Activated CD4-positive, alpha-beta T cell treated with anti-CD3 and anti-CD28 coated beads, Interleukin-2, amount 10 ng/mL, durations not matched to agents 7 days and 5 days (primary cell): ENCODE data around the gene EYS. TPM values are rescaled to one million over a fixed set of nuclear protein-coding genes. Genes with fewer than 3 reads are reported as not detected.

Experiments used
- CTCF ChIA-PET: fragments of 350-600 bp; sonication (Branson Sonifier 250); formaldehyde crosslinking; loops from one replicate; lab custom pipeline; 2021; ENCODE audit warnings: antibody characterized with exemption; lab: Charles Lee
- POLR2A ChIA-PET: fragments of 350-600 bp; sonication (Branson Sonifier 250); formaldehyde crosslinking; loops from one replicate; lab custom pipeline; 2021; ENCODE audit warnings: antibody characterized with exemption; lab: Charles Lee
- DNase-seq: peaks from one replicate; pipeline ENCODE4 v3.0.0-alpha.2; 2020
- H3K27ac Mint-ChIP-seq: one replicate; pipeline ENCODE4 v1.8.0; 2021; ENCODE audit warnings: mild to moderate bottlenecking, moderate library complexity, mixed read lengths
- H3K27me3 Mint-ChIP-seq: one replicate; pipeline ENCODE4 v1.8.0; 2021; ENCODE audit warnings: mixed read lengths
- H3K36me3 Mint-ChIP-seq: one replicate; pipeline ENCODE4 v1.8.0; 2021; ENCODE audit warnings: low read depth, mixed read lengths
- H3K4me1 Mint-ChIP-seq: one replicate; pipeline ENCODE4 v1.8.0; 2021; ENCODE audit warnings: mixed read lengths
- H3K4me3 Mint-ChIP-seq: one replicate; pipeline ENCODE4 v1.8.0; 2021; ENCODE audit warnings: mild to moderate bottlenecking, moderate library complexity, mixed read lengths
- H3K9me3 Mint-ChIP-seq: one replicate; pipeline ENCODE4 v1.8.0; 2021; ENCODE audit warnings: mixed read lengths
- total RNA-seq, 2 experiments: library from RNA; stranded (reverse); gene quantifications; one replicate each; pipeline ENCODE4 v1.2.3, GENCODE V29; 2021

Gene EYS
- total RNA-seq, 2 experiments from 2014 or later = not detected

GRCh38 chr6:63928613-63929012 is 1778.4 kb downstream of the EYS start:
- Mint-ChIP-seq H3K9me3 (no peaks in the 10 kb centered on the region), H3K4me1 (no peaks in the 10 kb centered on the region), H3K36me3 (no peaks in the 10 kb centered on the region), H3K27ac (no peak overlapping the region), H3K4me3 (no peak overlapping the region), H3K27me3 (no peaks in the 10 kb centered on the region)
- POLR2A ChIA-PET = no interaction called here
- DNase-seq = no peak
- CTCF ChIA-PET = no interaction called here

GRCh38 chr6:63926950-63927927 is 1779.8 kb downstream of the EYS start:
- ChIA-PET POLR2A (no interaction called here), CTCF (no interaction called here)
- H3K36me3 Mint-ChIP-seq = no peaks in the 10 kb centered on the region
- no peak for DNase-seq
- no peaks in the 10 kb centered on the region for H3K27me3 Mint-ChIP-seq
- no peak overlapping the region for H3K4me3 Mint-ChIP-seq
- H3K27ac Mint-ChIP-seq = no peak overlapping the region
- no peaks in the 10 kb centered on the region for H3K9me3 Mint-ChIP-seq
- no peaks in the 10 kb centered on the region for H3K4me1 Mint-ChIP-seq

DNA sequence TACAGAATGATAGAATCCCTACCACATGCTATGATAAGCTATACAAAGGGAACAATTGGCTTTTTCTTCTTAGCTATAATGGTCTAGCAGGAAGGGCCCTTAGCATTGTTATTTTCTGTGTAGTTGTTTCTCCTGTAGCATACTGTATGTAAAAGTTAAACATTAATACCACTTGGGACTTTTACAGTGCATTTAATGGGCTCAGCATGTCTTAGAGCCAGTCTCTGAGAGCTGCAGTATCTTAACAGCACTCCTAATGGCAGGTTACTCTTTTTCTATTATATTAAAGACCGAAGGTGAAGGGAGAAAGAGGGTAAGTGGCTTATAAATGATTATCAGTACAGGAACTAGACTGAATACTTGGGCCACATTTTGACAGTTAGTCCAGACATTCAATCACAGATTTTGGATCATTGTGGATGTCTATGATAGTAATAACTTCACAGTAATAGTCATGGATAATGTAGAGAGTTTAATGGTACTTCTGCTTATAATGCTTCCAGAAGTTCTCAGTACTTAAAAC is 1780.7 kb downstream of the EYS start:
- ChIA-PET POLR2A (no interaction called here), CTCF (no interaction called here)
- no peak overlapping the region for H3K4me3 Mint-ChIP-seq
- no peaks in the 10 kb centered on the region for H3K4me1 Mint-ChIP-seq
- no peak overlapping the region for H3K27ac Mint-ChIP-seq
- H3K27me3 Mint-ChIP-seq = no peaks in the 10 kb centered on the region
- no peaks in the 10 kb centered on the region for H3K36me3 Mint-ChIP-seq
- no peak for DNase-seq
- H3K9me3 Mint-ChIP-seq = no peaks in the 10 kb centered on the region

DNA sequence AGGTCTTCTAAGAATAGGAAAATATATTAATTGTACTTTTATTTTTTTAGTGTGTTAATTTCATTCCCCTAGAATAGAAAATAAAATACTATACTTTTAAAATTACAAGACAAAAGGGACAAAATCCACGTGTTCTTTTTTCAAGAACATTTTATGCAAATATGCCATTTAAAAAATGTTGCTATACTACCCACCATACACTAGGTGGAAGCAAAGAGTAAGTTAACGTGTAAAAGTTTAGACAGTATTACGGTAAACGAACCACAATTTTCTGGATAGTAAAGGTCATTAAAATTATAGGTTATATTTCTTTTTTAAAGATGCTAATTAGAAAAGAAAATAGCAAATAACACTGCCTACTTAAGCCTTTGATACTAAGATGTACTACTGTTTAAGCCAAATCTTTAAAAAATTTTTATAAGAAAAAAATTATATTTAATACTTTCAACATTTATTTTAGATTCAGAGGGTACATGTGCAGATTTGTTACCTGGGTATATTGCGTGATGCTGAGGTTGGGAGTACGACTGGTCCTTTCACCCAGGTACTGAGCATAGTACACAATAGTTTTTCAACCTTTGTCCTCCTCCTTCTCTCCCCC is 1783.8 kb downstream of the EYS start:
- Mint-ChIP-seq H3K27me3 (no peaks in the 10 kb centered on the region), H3K9me3 (no peaks in the 10 kb centered on the region), H3K4me3 (no peak overlapping the region), H3K4me1 (no peaks in the 10 kb centered on the region), H3K36me3 (no peaks in the 10 kb centered on the region), H3K27ac (no peak overlapping the region)
- no peak for DNase-seq
- ChIA-PET POLR2A (no interaction called here), CTCF (no interaction called here)

GRCh38 chr6:63919556-63920110 is 1787.4 kb downstream of the EYS start:
- Mint-ChIP-seq H3K27ac (no peak overlapping the region), H3K36me3 (no peaks in the 10 kb centered on the region), H3K4me1 (no peaks in the 10 kb centered on the region), H3K27me3 (no peaks in the 10 kb centered on the region), H3K9me3 (no peaks in the 10 kb centered on the region), H3K4me3 (no peak overlapping the region)
- DNase-seq = no peak
- ChIA-PET CTCF (no interaction called here), POLR2A (no interaction called here)

DNA sequence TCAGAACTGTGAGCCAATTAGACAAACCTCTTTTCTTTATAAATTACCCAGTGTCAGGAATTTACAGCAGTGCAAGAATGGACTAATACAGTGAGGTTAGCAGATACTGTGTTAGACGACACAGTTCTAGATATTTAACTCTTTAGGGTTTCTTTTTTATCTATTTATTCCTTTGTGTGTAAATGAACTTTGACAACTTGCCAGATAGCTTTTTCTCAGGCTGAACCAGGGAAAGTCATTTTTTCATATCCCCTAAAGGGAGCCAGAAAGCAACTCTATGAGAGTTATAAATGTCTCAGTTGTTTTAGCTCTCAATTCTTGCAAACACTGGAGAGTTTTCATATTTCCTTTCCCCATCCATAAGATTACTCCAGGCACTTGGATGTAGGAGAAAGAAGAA is 1794.1 kb downstream of the EYS start:
- Mint-ChIP-seq H3K4me1 (no peaks in the 10 kb centered on the region), H3K36me3 (no peaks in the 10 kb centered on the region), H3K4me3 (no peak overlapping the region), H3K27me3 (no peaks in the 10 kb centered on the region), H3K9me3 (no peaks in the 10 kb centered on the region), H3K27ac (no peak overlapping the region)
- DNase-seq = no peak
- POLR2A ChIA-PET = no interaction called here
- CTCF ChIA-PET = no interaction called here

- ChIA-PET CTCF (no interaction called here), POLR2A (no interaction called here)
- DNase-seq = no peak
- Mint-ChIP-seq H3K4me1 (no peaks in the 10 kb centered on the region), H3K4me3 (no peak overlapping the region), H3K27ac (no peak overlapping the region), H3K36me3 (no peaks in the 10 kb centered on the region), H3K9me3 (no peaks in the 10 kb centered on the region), H3K27me3 (no peaks in the 10 kb centered on the region)
These were observed 1796.0 kb downstream of the EYS start for GRCh38 chr6:63910863-63911551.

GRCh38 chr6:63904650-63905248 is 1802.3 kb downstream of the EYS start:
- POLR2A ChIA-PET = no interaction called here
- Mint-ChIP-seq H3K27ac (no peak overlapping the region), H3K4me3 (no peak overlapping the region), H3K27me3 (no peaks in the 10 kb centered on the region), H3K9me3 (no peaks in the 10 kb centered on the region), H3K36me3 (no peaks in the 10 kb centered on the region), H3K4me1 (peaks cover 3% of the 10 kb centered on the region)
- CTCF ChIA-PET = no interaction called here
- no peak for DNase-seq

DNA sequence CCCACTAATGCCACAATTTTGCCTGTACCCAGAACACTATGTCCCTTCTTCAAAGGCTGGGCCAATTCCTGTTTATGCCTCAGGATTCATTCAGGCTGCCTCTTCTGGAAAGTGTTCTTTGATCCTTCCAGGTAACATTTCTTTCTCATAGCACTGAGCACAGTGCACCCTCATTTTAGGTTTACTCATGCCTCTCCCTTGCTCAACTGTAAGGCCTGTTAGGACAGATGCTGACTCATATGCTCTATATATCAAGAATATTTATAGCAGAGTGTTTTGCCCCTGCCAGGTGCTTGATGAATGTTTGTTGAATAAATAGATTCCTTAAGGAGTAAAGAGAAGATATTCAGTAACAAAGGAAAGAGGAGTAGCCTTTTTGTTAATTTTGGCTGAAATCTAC is 1807.5 kb downstream of the EYS start:
- no peak overlapping the region for H3K4me3 Mint-ChIP-seq
- H3K4me1 Mint-ChIP-seq = no peaks in the 10 kb centered on the region
- no peak for DNase-seq
- ChIA-PET CTCF (interaction anchor here (1.1 kb wide), 1 partner anchor 85 kb away, joined by 3 read pairs; no protein-coding TSS in a partner anchor), POLR2A (no interaction called here)
- H3K36me3 Mint-ChIP-seq = no peaks in the 10 kb centered on the region
- no peak overlapping the region for H3K27ac Mint-ChIP-seq
- no peaks in the 10 kb centered on the region for H3K27me3 Mint-ChIP-seq
- no peaks in the 10 kb centered on the region for H3K9me3 Mint-ChIP-seq

DNA sequence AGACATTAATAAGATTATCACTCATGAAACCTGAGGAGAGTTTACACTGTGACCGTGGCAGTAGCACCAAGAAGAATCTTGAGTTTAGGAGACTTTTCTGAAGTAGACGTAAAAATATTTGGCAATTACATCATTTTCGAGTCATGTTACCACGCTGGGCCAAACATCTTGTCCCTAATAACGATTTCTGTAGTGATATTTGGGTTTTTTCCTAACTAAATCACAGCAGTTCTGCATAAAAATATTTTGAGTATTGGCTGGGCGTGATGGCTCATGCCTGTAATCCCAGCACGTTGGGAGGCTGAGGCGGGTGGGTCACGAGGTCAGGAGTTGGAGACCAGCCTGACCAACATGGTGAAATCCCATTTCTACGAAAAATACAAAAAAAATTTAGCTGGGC is 1809.1 kb downstream of the EYS start:
- Mint-ChIP-seq H3K9me3 (no peaks in the 10 kb centered on the region), H3K27me3 (no peaks in the 10 kb centered on the region), H3K4me3 (no peak overlapping the region), H3K36me3 (no peaks in the 10 kb centered on the region), H3K27ac (no peak overlapping the region), H3K4me1 (no peaks in the 10 kb centered on the region)
- ChIA-PET POLR2A (no interaction called here), CTCF (no interaction called here)
- DNase-seq = no peak

GRCh38 chr6:63897459-63897858 is 1809.6 kb downstream of the EYS start:
- Mint-ChIP-seq H3K9me3 (no peaks in the 10 kb centered on the region), H3K27me3 (no peaks in the 10 kb centered on the region), H3K36me3 (no peaks in the 10 kb centered on the region), H3K4me1 (no peaks in the 10 kb centered on the region), H3K27ac (no peak overlapping the region), H3K4me3 (no peak overlapping the region)
- CTCF ChIA-PET = no interaction called here
- DNase-seq = no peak
- POLR2A ChIA-PET = no interaction called here

DNA sequence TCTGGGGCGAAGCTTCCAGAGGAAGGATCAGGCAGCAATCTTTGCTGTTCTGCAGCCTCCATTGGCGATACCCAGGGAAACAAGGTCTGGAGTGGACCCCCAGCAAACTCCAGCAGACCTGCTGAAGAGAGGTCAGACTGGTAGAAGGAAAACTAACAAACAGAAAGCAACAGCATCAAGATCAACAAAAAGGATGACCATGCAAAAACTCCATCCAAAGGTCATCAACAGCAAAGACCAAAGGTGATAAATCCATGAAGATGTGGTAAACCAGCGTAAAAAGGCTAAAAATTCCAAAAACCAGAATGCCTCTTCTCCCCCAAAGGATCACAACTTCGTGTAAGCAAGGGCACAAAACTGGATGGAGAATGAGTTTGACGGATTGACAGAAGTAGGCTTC is 1818.6 kb downstream of the EYS start:
- ChIA-PET POLR2A (no interaction called here), CTCF (no interaction called here)
- no peaks in the 10 kb centered on the region for H3K4me1 Mint-ChIP-seq

More for the DNA sequence above, 1818.6 kb downstream of the EYS start:
- Mint-ChIP-seq H3K9me3 (no peaks in the 10 kb centered on the region), H3K36me3 (no peaks in the 10 kb centered on the region), H3K27ac (no peak overlapping the region), H3K4me3 (no peak overlapping the region), H3K27me3 (no peaks in the 10 kb centered on the region)
- no peak for DNase-seq
